Activated CD4-positive, alpha-beta memory T cell treated with anti-CD3 and anti-CD28 coated beads for 36 hours (primary cell): ENCODE measurements around the gene HPCAL1. TPM values are rescaled to one million over a fixed set of nuclear protein-coding genes. Genes with fewer than 3 reads are reported as not detected.
A peak's percentile ranks its signal among the peaks of the same experiment; 100 is the strongest.
"Not testable (repeated sequence)": the region's sequence is repeated elsewhere in the genome, so short reads cannot be mapped to it uniquely, and the experiment has no call there.

Experiments used
- CTCF ChIA-PET: fragments of 350-600 bp; sonication (Branson Sonifier 250); formaldehyde crosslinking; loops from one replicate; lab custom pipeline; 2021; ENCODE audit warnings: antibody characterized with exemption, inconsistent platforms; lab: Charles Lee
- POLR2A ChIA-PET: fragments of 350-600 bp; sonication (Branson Sonifier 250); formaldehyde crosslinking; loops from one replicate; lab custom pipeline; 2021; ENCODE audit warnings: antibody characterized with exemption; lab: Charles Lee
- DNase-seq: peaks from one replicate; pipeline ENCODE4 v3.0.0-alpha.2; 2020
- H3K27ac Mint-ChIP-seq: one replicate; pipeline ENCODE4 v1.8.0; 2021; ENCODE audit warnings: mixed read lengths
- H3K27me3 Mint-ChIP-seq: one replicate; pipeline ENCODE4 v1.8.0; 2021; ENCODE audit warnings: mixed read lengths
- H3K36me3 Mint-ChIP-seq: one replicate; pipeline ENCODE4 v1.8.0; 2021; ENCODE audit warnings: mixed read lengths
- H3K4me1 Mint-ChIP-seq: one replicate; pipeline ENCODE4 v1.8.0; 2021; ENCODE audit warnings: low read depth, mixed read lengths
- H3K4me3 Mint-ChIP-seq: one replicate; pipeline ENCODE4 v1.8.0; 2021; ENCODE audit warnings: mild to moderate bottlenecking, mixed read lengths
- H3K9me3 Mint-ChIP-seq: one replicate; pipeline ENCODE4 v1.8.0; 2021; ENCODE audit warnings: mixed read lengths
- intact Hi-C: fragments of 100-400 bp; cut with micrococcal nuclease; formaldehyde crosslinking; loops from one replicate; pipeline ENCODE4 v1.15.1; 2023
- total RNA-seq, 2 experiments: library from RNA; stranded (reverse); gene quantifications; one replicate each; pipeline ENCODE4 v1.2.3, GENCODE V29; 2021

HPCAL1 gene
- total RNA-seq, 2 experiments from 2014 or later = 82.2 to 82.6 TPM

- H3K27ac Mint-ChIP-seq, H3K36me3 Mint-ChIP-seq, H3K27me3 Mint-ChIP-seq, H3K4me3 Mint-ChIP-seq, H3K4me1 Mint-ChIP-seq, POLR2A ChIA-PET, CTCF ChIA-PET, DNase-seq, intact Hi-C loops: not testable (repeated sequence)
- peaks cover 10% of the 10 kb centered on the region for H3K9me3 Mint-ChIP-seq
Measured at GRCh38 chr2:10291376-10291775, 11.3 kb upstream of the HPCAL1 start.

GRCh38 chr2:10292033-10292432 is 10.7 kb upstream of the HPCAL1 start:
- Mint-ChIP-seq H3K36me3 (no peaks in the 10 kb centered on the region), H3K9me3 (peaks cover 10% of the 10 kb centered on the region), H3K4me3 (no peak overlapping the region), H3K27me3 (no peaks in the 10 kb centered on the region), H3K27ac (no peak overlapping the region), H3K4me1 (no peaks in the 10 kb centered on the region)
- intact Hi-C loops = no loop called here
- CTCF ChIA-PET = interaction anchor here (0.6 kb wide), 1 partner anchor 147 kb away, joined by 3 read pairs; no protein-coding TSS in a partner anchor
- POLR2A ChIA-PET = no interaction called here
- no peak for DNase-seq

GRCh38 chr2:10293603-10294002 is 9.1 kb upstream of the HPCAL1 start:
- Mint-ChIP-seq H3K27ac (no peak overlapping the region), H3K27me3 (no peaks in the 10 kb centered on the region), H3K36me3 (no peaks in the 10 kb centered on the region), H3K4me1 (peaks cover 15% of the 10 kb centered on the region), H3K4me3 (no peak overlapping the region), H3K9me3 (peaks cover 10% of the 10 kb centered on the region)
- ChIA-PET POLR2A (no interaction called here), CTCF (interaction anchor here (2.0 kb wide), 1 partner anchor 115 kb away, joined by 7 read pairs; no protein-coding TSS in a partner anchor)
- no peak for DNase-seq
- intact Hi-C loops = no loop called here

- POLR2A ChIA-PET = no interaction called here
Measured at GRCh38 chr2:10294077-10294476, 8.6 kb upstream of the HPCAL1 start.

GRCh38 chr2:10295649-10296048 is 7.1 kb upstream of the HPCAL1 start:
- intact Hi-C loops, DNase-seq, POLR2A ChIA-PET, H3K36me3 Mint-ChIP-seq, H3K4me3 Mint-ChIP-seq, H3K27me3 Mint-ChIP-seq: not testable (repeated sequence)
- CTCF ChIA-PET = interaction anchor here (0.6 to 2.0 kb wide), 2 partner anchors 113 to 123 kb away, joined by 4 to 7 read pairs; no protein-coding TSS in a partner anchor
- peaks cover 31% of the 10 kb centered on the region for H3K4me1 Mint-ChIP-seq
- H3K27ac Mint-ChIP-seq = peak overlapping the region; percentile 18
- peaks cover 10% of the 10 kb centered on the region for H3K9me3 Mint-ChIP-seq

More at GRCh38 chr2:10294077-10294476, 8.6 kb upstream of the HPCAL1 start:
- Mint-ChIP-seq H3K9me3 (peaks cover 10% of the 10 kb centered on the region), H3K27ac (no peak overlapping the region), H3K4me1 (peaks cover 20% of the 10 kb centered on the region), H3K27me3 (no peaks in the 10 kb centered on the region), H3K4me3 (no peak overlapping the region), H3K36me3 (no peaks in the 10 kb centered on the region)
- CTCF ChIA-PET = interaction anchor here (1.0 to 2.0 kb wide), 2 partner anchors 50 to 114 kb away, joined by 3 to 7 read pairs; no protein-coding TSS in a partner anchor
- intact Hi-C loops = no loop called here
- DNase-seq = no peak

GRCh38 chr2:10296142-10296541 is 6.6 kb upstream of the HPCAL1 start:
- CTCF ChIA-PET = interaction anchor here (0.6 kb wide), 1 partner anchor 122 kb away, joined by 4 read pairs; no protein-coding TSS in a partner anchor
- H3K4me1 Mint-ChIP-seq = peaks cover 36% of the 10 kb centered on the region
- no peak overlapping the region for H3K4me3 Mint-ChIP-seq
- intact Hi-C loops = no loop called here
- peak overlapping the region; percentile 18 for H3K27ac Mint-ChIP-seq
- POLR2A ChIA-PET = no interaction called here
- H3K36me3 Mint-ChIP-seq = no peaks in the 10 kb centered on the region
- H3K27me3 Mint-ChIP-seq = no peaks in the 10 kb centered on the region
- no peak for DNase-seq
- peaks cover 10% of the 10 kb centered on the region for H3K9me3 Mint-ChIP-seq

- intact Hi-C loops = no loop called here
- Mint-ChIP-seq H3K36me3 (no peaks in the 10 kb centered on the region), H3K9me3 (peaks cover 10% of the 10 kb centered on the region), H3K4me1 (peaks cover 44% of the 10 kb centered on the region), H3K4me3 (no peak overlapping the region), H3K27ac (peak overlapping the region; percentile 61), H3K27me3 (no peaks in the 10 kb centered on the region)
- POLR2A ChIA-PET = interaction anchor here (0.6 kb wide), 1 partner anchor 33 kb away, joined by 3 read pairs; no protein-coding TSS in a partner anchor
- no peak for DNase-seq
- CTCF ChIA-PET = interaction anchor here (1.4 to 9.5 kb wide), 2 partner anchors 111 to 138 kb away, joined by 6 to 136 read pairs; no protein-coding TSS in a partner anchor
Measured at GRCh38 chr2:10297191-10297830, 5.4 kb upstream of the HPCAL1 start.

GRCh38 chr2:10297959-10298531 is 4.7 kb upstream of the HPCAL1 start:
- Mint-ChIP-seq H3K27me3 (no peaks in the 10 kb centered on the region), H3K9me3 (peaks cover 10% of the 10 kb centered on the region), H3K4me3 (peak overlapping the region; percentile 14), H3K36me3 (no peaks in the 10 kb centered on the region), H3K4me1 (peaks cover 44% of the 10 kb centered on the region), H3K27ac (peak overlapping the region; percentile 61)
- intact Hi-C loops = no loop called here
- peak; percentile 81 for DNase-seq
- ChIA-PET CTCF (interaction anchor here (0.6 to 9.5 kb wide), 3 partner anchors 111 to 173 kb away, joined by 4 to 136 read pairs (median 6); no protein-coding TSS in a partner anchor), POLR2A (interaction anchor here (0.6 to 0.9 kb wide), 2 partner anchors 32 to 33 kb away, joined by 3 read pairs; no protein-coding TSS in a partner anchor)

GRCh38 chr2:10298777-10299176 is 3.9 kb upstream of the HPCAL1 start:
- intact Hi-C loops, H3K27ac Mint-ChIP-seq, H3K27me3 Mint-ChIP-seq, H3K36me3 Mint-ChIP-seq, H3K9me3 Mint-ChIP-seq, DNase-seq, H3K4me3 Mint-ChIP-seq: not testable (repeated sequence)
- H3K4me1 Mint-ChIP-seq = peaks cover 45% of the 10 kb centered on the region
- CTCF ChIA-PET = interaction anchor here (1.4 to 9.5 kb wide), 2 partner anchors 110 to 136 kb away, joined by 6 to 136 read pairs; no protein-coding TSS in a partner anchor
- POLR2A ChIA-PET = interaction anchor here (0.9 kb wide), 1 partner anchor 33 kb away, joined by 3 read pairs; no protein-coding TSS in a partner anchor

GRCh38 chr2:10300328-10300920 is 2.3 kb upstream of the HPCAL1 start:
- H3K27me3 Mint-ChIP-seq = no peaks in the 10 kb centered on the region
- CTCF ChIA-PET = interaction anchor here (1.1 to 9.5 kb wide), 3 partner anchors 31 to 176 kb away, joined by 4 to 136 read pairs (median 4); no protein-coding TSS in a partner anchor
- H3K27ac Mint-ChIP-seq = peak overlapping the region; percentile 14
- H3K36me3 Mint-ChIP-seq = peaks cover 2% of the 10 kb centered on the region
- POLR2A ChIA-PET = interaction anchor here (4.7 to 8.3 kb wide), 2 partner anchors 31 to 108 kb away, joined by 28 to 65 read pairs; no protein-coding TSS in a partner anchor
- intact Hi-C loops = no loop called here
- peak overlapping the region; percentile 20 for H3K4me3 Mint-ChIP-seq
- H3K4me1 Mint-ChIP-seq = peaks cover 56% of the 10 kb centered on the region
- DNase-seq = no peak
- no peaks in the 10 kb centered on the region for H3K9me3 Mint-ChIP-seq

- CTCF ChIA-PET = interaction anchor here (0.8 to 9.5 kb wide), 10 partner anchors 14 to 228 kb away, joined by 3 to 136 read pairs (median 4); partner anchors contain the start of gene ODC1
- H3K4me1 Mint-ChIP-seq = peaks cover 64% of the 10 kb centered on the region
- H3K4me3 Mint-ChIP-seq = peak overlapping the region; percentile 72
- intact Hi-C loops = no loop called here
- no peaks in the 10 kb centered on the region for H3K9me3 Mint-ChIP-seq
- H3K27me3 Mint-ChIP-seq = no peaks in the 10 kb centered on the region
- POLR2A ChIA-PET = interaction anchor here (0.8 to 8.3 kb wide), 6 partner anchors 21 to 147 kb away, joined by 3 to 65 read pairs (median 5); partner anchors contain the start of gene ODC1
- DNase-seq = peak; percentile 39
- H3K27ac Mint-ChIP-seq = peak overlapping the region; percentile 78
- peaks cover 2% of the 10 kb centered on the region for H3K36me3 Mint-ChIP-seq
Measured at GRCh38 chr2:10300997-10301940, 1.4 kb upstream of the HPCAL1 start.
